H1 (cell line): ENCODE data around the gene C1QL1. TPM values are rescaled to one million over a fixed set of nuclear protein-coding genes. Genes with fewer than 3 reads are reported as not detected.
A peak's percentile ranks its signal among the peaks of the same experiment; 100 is the strongest.

Experiments used
- CTCF ChIA-PET: fragments of 300-600 bp; sonication (Branson Sonifier 250); formaldehyde crosslinking; loops from one replicate; lab custom pipeline; 2021; ENCODE audit not compliant: partially characterized antibody; lab: Charles Lee
- POLR2A ChIA-PET: fragments of 300-600 bp; sonication (Branson Sonifier 250); formaldehyde crosslinking; loops from one replicate; lab custom pipeline; 2021; ENCODE audit warnings: inconsistent platforms; ENCODE audit not compliant: partially characterized antibody; lab: Charles Lee
- DNase-seq, 2 experiments: peaks; one replicate each; pipeline versions ENCODE4 v3.0.0 to v3.0.0-alpha.2; 2010 to 2022; ENCODE audit warnings: low spot score in 2 of 2, low read depth in 1 of 2, mixed read lengths in 1 of 2
- FAIRE-seq: peaks from 2 replicates; lab custom pipeline; 2011; peaks lifted over from hg19 to GRCh38; lab: Jason Lieb, UNC
- H2AFZ ChIP-seq: 2 replicates; pipeline ENCODE4 v1.8.1; 2012; ENCODE audit warnings: low read length, inconsistent platforms
- H2AK5ac ChIP-seq: 2 replicates; pipeline ENCODE4 v1.6.1; 2013; ENCODE audit warnings: low read depth, low read length
- H2BK120ac ChIP-seq: replicated peaks from 2 replicates; pipeline ENCODE3; 2013; ENCODE audit warnings: low read depth, low read length, inconsistent platforms
- H2BK12ac ChIP-seq: 2 replicates; pipeline ENCODE4 v1.6.1; 2013; ENCODE audit warnings: low read depth, low read length
- H2BK15ac ChIP-seq: 2 replicates; pipeline ENCODE4 v1.6.1; 2013; ENCODE audit warnings: low read length
- H2BK20ac ChIP-seq: 2 replicates; pipeline ENCODE4 v1.6.1; 2013; ENCODE audit warnings: low read length
- H2BK5ac ChIP-seq: 2 replicates; pipeline ENCODE4 v1.6.1; 2013; ENCODE audit warnings: low read depth, low read length
- H3K14ac ChIP-seq: 2 replicates; pipeline ENCODE4 v1.6.1; 2013; ENCODE audit warnings: inconsistent platforms; ENCODE audit not compliant: insufficient read length
- H3K18ac ChIP-seq: 2 replicates; pipeline ENCODE4 v1.6.1; 2013; ENCODE audit warnings: low read length; ENCODE audit errors: extremely low read depth
- H3K23ac ChIP-seq: 2 replicates; pipeline ENCODE4 v1.6.1; 2013; ENCODE audit warnings: inconsistent platforms; ENCODE audit not compliant: insufficient read length
- H3K23me2 ChIP-seq: 2 replicates; pipeline ENCODE4 v1.6.1; 2013; ENCODE audit warnings: low read depth, low read length
- H3K27ac ChIP-seq: 2 replicates; pipeline ENCODE4 v1.6.1; 2011; ENCODE audit warnings: low read depth, low read length, inconsistent platforms
- H3K27me3 ChIP-seq, 4 experiments: replicated peaks in 1 of 4; 1 replicate in 1 of 4; 2 replicates in 3 of 4; pipeline versions ENCODE4 v1.6.1 to v1.8.1; 2011 to 2013; ENCODE audit warnings: low read length in 3 of 4, mild to moderate bottlenecking in 3 of 4, inconsistent platforms in 2 of 4, mixed read lengths in 2 of 4, moderate library complexity in 1 of 4; ENCODE audit not compliant: control insufficient read depth in 3 of 4, insufficient read depth in 3 of 4; ENCODE audit errors: extremely low read depth in 1 of 4
- H3K36me3 ChIP-seq, 4 experiments: 2 replicates each; pipeline versions ENCODE4 v1.6.1 to v1.8.1; 2011 to 2013; ENCODE audit warnings: mild to moderate bottlenecking in 4 of 4, low read length in 3 of 4, moderate library complexity in 2 of 4, control low read depth in 1 of 4, inconsistent platforms in 1 of 4; ENCODE audit not compliant: insufficient read depth in 4 of 4, control insufficient read depth in 2 of 4
- H3K4ac ChIP-seq: replicated peaks from 2 replicates; pipeline ENCODE3; 2013; ENCODE audit warnings: low read length, low read depth, mixed read lengths, inconsistent platforms; ENCODE audit not compliant: insufficient read length
- H3K4me1 ChIP-seq, 4 experiments: replicated peaks in 1 of 4; 1 replicate in 1 of 4; 2 replicates in 3 of 4; pipeline versions ENCODE4 v1.6.1 to v1.8.1; 2011 to 2013; ENCODE audit warnings: low read length in 3 of 4, inconsistent platforms in 2 of 4, mixed read lengths in 1 of 4; ENCODE audit not compliant: insufficient read depth in 4 of 4, control insufficient read depth in 3 of 4
- H3K4me2 ChIP-seq, 2 experiments: 2 replicates each; pipeline versions ENCODE4 v1.6.1 to v1.8.1; 2011 to 2013; ENCODE audit warnings: low read depth in 2 of 2, low read length in 2 of 2, control low read depth in 1 of 2, inconsistent platforms in 1 of 2, mild to moderate bottlenecking in 1 of 2; ENCODE audit not compliant: insufficient read depth in 1 of 2
- H3K4me3 ChIP-seq, 4 experiments: fragments of 200-600, 300-600 bp in 1 of 4; sonication (generic), shearing (Covaris generic), sonication (Bioruptor Twin) in 1 of 4; 2 replicates each; pipeline versions ENCODE4 v1.5.1 to v1.8.1; 2011 to 2016; ENCODE audit warnings: low read length in 4 of 4, low read depth in 3 of 4, control low read depth in 2 of 4, inconsistent platforms in 2 of 4, mild to moderate bottlenecking in 2 of 4, mixed read lengths in 1 of 4, moderate library complexity in 1 of 4; ENCODE audit not compliant: insufficient read depth in 2 of 4; ENCODE audit errors: extremely low read depth in 1 of 4
- H3K56ac ChIP-seq: replicated peaks from 2 replicates; pipeline ENCODE3; 2013; ENCODE audit warnings: low read depth, mild to moderate bottlenecking, mixed read lengths, low read length, inconsistent platforms; ENCODE audit not compliant: insufficient read length
- H3K79me1 ChIP-seq: 2 replicates; pipeline ENCODE4 v1.6.1; 2013; ENCODE audit warnings: low read depth, low read length, control low read depth
- H3K79me2 ChIP-seq, 2 experiments: 2 replicates each; pipeline versions ENCODE4 v1.6.1 to v1.8.1; 2012 to 2013; ENCODE audit warnings: low read length in 2 of 2, mild to moderate bottlenecking in 2 of 2, inconsistent platforms in 1 of 2; ENCODE audit not compliant: insufficient read depth in 2 of 2, control insufficient read depth in 1 of 2
- H3K9ac ChIP-seq, 4 experiments: replicated peaks in 1 of 4; 1 replicate in 1 of 4; 2 replicates in 3 of 4; pipeline versions ENCODE4 v1.6.1 to v1.8.1; 2011 to 2013; ENCODE audit warnings: low read depth in 3 of 4, low read length in 3 of 4, control low read depth in 2 of 4, mild to moderate bottlenecking in 2 of 4, moderate library complexity in 2 of 4, inconsistent platforms in 1 of 4; ENCODE audit errors: extremely low read depth in 1 of 4
- H3K9me3 ChIP-seq, 2 experiments: 2 replicates each; pipeline versions ENCODE4 v1.6.1 to v1.8.1; 2012 to 2013; ENCODE audit warnings: mild to moderate bottlenecking in 2 of 2, moderate library complexity in 2 of 2, control low read depth in 1 of 2, inconsistent platforms in 1 of 2, low read depth in 1 of 2, low read length in 1 of 2, mixed read lengths in 1 of 2; ENCODE audit not compliant: insufficient read depth in 2 of 2
- H4K20me1 ChIP-seq, 2 experiments: replicated peaks in 1 of 2; 2 replicates each; pipeline versions ENCODE3 to v1.8.1; 2011 to 2013; ENCODE audit warnings: inconsistent platforms in 2 of 2, low read length in 2 of 2, mild to moderate bottlenecking in 1 of 2; ENCODE audit not compliant: insufficient read depth in 2 of 2, control insufficient read depth in 1 of 2
- H4K5ac ChIP-seq: 2 replicates; pipeline ENCODE4 v1.6.1; 2013; ENCODE audit warnings: low read length, low read depth, mixed read lengths, inconsistent platforms; ENCODE audit not compliant: insufficient read length
- H4K8ac ChIP-seq: 2 replicates; pipeline ENCODE4 v1.8.0; 2013; ENCODE audit warnings: mild to moderate bottlenecking, moderate library complexity, low read length, inconsistent platforms; ENCODE audit not compliant: insufficient read depth; ENCODE audit errors: extremely low read depth
- H4K91ac ChIP-seq: replicated peaks from 2 replicates; pipeline ENCODE3; 2013; ENCODE audit warnings: low read length, mixed read lengths, inconsistent platforms; ENCODE audit not compliant: insufficient read length
- CHD2 ChIP-seq: IDR thresholded peaks from 2 replicates; pipeline ENCODE4 v1.6.1; 2012; ENCODE audit warnings: low read length, improper control_type of control experiment
- POLR2AphosphoS5 ChIP-seq: IDR thresholded peaks from 2 replicates; pipeline ENCODE4 v1.6.1; 2011; ENCODE audit warnings: low read depth, low read length
- POU5F1 ChIP-seq: IDR thresholded peaks from 2 replicates; pipeline ENCODE4 v1.6.1; 2011; ENCODE audit warnings: low read depth, mild to moderate bottlenecking, low read length, moderate library complexity
- RBBP5 ChIP-seq: IDR thresholded peaks from 2 replicates; pipeline ENCODE4 v1.7.1; 2012; ENCODE audit warnings: low read depth, mild to moderate bottlenecking, inconsistent platforms, low read length, moderate library complexity, borderline replicate concordance
- RNF2 ChIP-seq: fragments of 200-900, 300-1000 bp; sonication (generic); IDR thresholded peaks from 2 replicates; pipeline ENCODE4 v1.7.1; 2016; ENCODE audit warnings: borderline replicate concordance, low read depth, mild to moderate bottlenecking, antibody characterized with exemption, low read length; ENCODE audit not compliant: poor library complexity, severe bottlenecking; ENCODE audit errors: missing control alignments
- SP2 ChIP-seq: IDR thresholded peaks from 2 replicates; pipeline ENCODE4 v1.6.1; 2012; ENCODE audit warnings: mild to moderate bottlenecking, low read length, inconsistent platforms
- SRF ChIP-seq: IDR thresholded peaks from 2 replicates; pipeline ENCODE4 v1.6.1; 2011; ENCODE audit warnings: mild to moderate bottlenecking, low read depth, low read length, moderate library complexity
- TAF1 ChIP-seq: IDR thresholded peaks from 2 replicates; pipeline ENCODE4 v1.6.1; 2011; ENCODE audit warnings: mild to moderate bottlenecking, low read depth, low read length
- WGBS, 2 experiments: shearing (Covaris generic) in 1 of 2; methylation state at CpG; one replicate each; pipeline versions ENCODE4 v1.1.6 to v1.1.7; 2013 to 2015; ENCODE audit warnings: low lambda C conversion rate in 2 of 2, mixed read lengths in 2 of 2, inconsistent platforms in 1 of 2, low coverage in 1 of 2, missing lambda C conversion rate in 1 of 2; ENCODE audit not compliant: insufficient replicate concordance in 2 of 2, insufficient coverage in 1 of 2, insufficient read length in 1 of 2; ENCODE audit errors: extremely low coverage in 1 of 2, missing lambda C conversion rate in 1 of 2; 5-methylcytosine and 5-hydroxymethylcytosine counted together
- polyA plus RNA-seq, 7 experiments: library from polyadenylated mRNA; depleted of rRNA in 3 of 7; stranded (reverse) in 5 of 7; unstranded in 2 of 7; fragments of >200 nt in 5 of 7; fragments of 200-250 nt in 2 of 7; gene quantifications; 1 replicate in 5 of 7; 2 replicates in 1 of 7; 4 replicates in 1 of 7; pipeline versions ENCODE4 v1.2.1 to v1.2.3, GENCODE V29; 2011 to 2013; ENCODE audit warnings: missing spikeins in 2 of 7, mixed read lengths in 2 of 7
- total RNA-seq: library from RNA; stranded (reverse); fragmentation: NEBNext Ultra II Directional; extraction: Animal tissue kit (Norgen Biotek cat#: 25700); gene quantifications from 2 replicates; pipeline ENCODE4 v1.2.1, GENCODE V29; 2021

The C1QL1 gene
- total and polyA plus RNA-seq, 2 of the 8 experiments (the other 6 are each of a cell fraction or from before 2014, with no cell fraction given): 7.6 to 10.5 TPM

GRCh38 chr17:44982113-44982702 lies 14.1 kb upstream of the C1QL1 start:
- TF ChIP-seq POLR2AphosphoS5: no peak
- TF ChIP-seq CHD2: no peak
- TF ChIP-seq RBBP5: no peak
- TF ChIP-seq SP2: no peak
- no peak for TF ChIP-seq RNF2
- TF ChIP-seq TAF1: no peak
- TF ChIP-seq SRF: no peak
- no peak for TF ChIP-seq POU5F1
- H2BK15ac ChIP-seq: no peak overlapping the region
- 95% methylated on average over 3 of the region's 3 CpGs; no CpG with 5 or more reads in 1 of the 2 experiments for WGBS, 2 experiments
- H3K23me2 ChIP-seq: peaks cover 13% of the 10 kb centered on the region; the same call in 1 of the 2 replicates
- peaks cover 0 to 8% (median 4%) of the 10 kb centered on the region in 4 experiments; a peak in 4 of 7 replicates for H3K27me3 ChIP-seq
- no peak overlapping the region for H2BK120ac ChIP-seq
- H3K56ac ChIP-seq: peak overlapping the region; percentile 95
- no peaks in the 10 kb centered on the region for H3K9me3 ChIP-seq
- no peaks in the 10 kb centered on the region for H4K20me1 ChIP-seq
- no peak overlapping the region for H2AK5ac ChIP-seq
- ChIA-PET CTCF (interaction anchor here (1.3 kb wide), 1 partner anchor 40 kb away, joined by 3 read pairs; no protein-coding TSS in a partner anchor), POLR2A (interaction anchor here (0.7 kb wide), 1 partner anchor 759 kb away, joined by 3 read pairs; no protein-coding TSS in a partner anchor)
- no peak for FAIRE-seq
- no peaks in the 10 kb centered on the region for H3K79me1 ChIP-seq
- no peak overlapping the region for H3K4ac ChIP-seq
- H4K8ac ChIP-seq: no peak overlapping the region
- no peak overlapping the region for H3K18ac ChIP-seq
- peak overlapping the region; percentile 19 for H4K91ac ChIP-seq
- no peak overlapping the region for H2BK5ac ChIP-seq
- H3K4me3 ChIP-seq: no peak overlapping the region
- no peak overlapping the region for H2BK12ac ChIP-seq
- H3K9ac ChIP-seq: no peak overlapping the region
- peaks cover 0 to 13% (median 8%) of the 10 kb centered on the region in 4 experiments; a peak in 6 of 7 replicates for H3K4me1 ChIP-seq
- no peak overlapping the region for H2AFZ ChIP-seq
- H2BK20ac ChIP-seq: no peak overlapping the region
- no peaks in the 10 kb centered on the region for H3K36me3 ChIP-seq
- no peak overlapping the region for H3K27ac ChIP-seq
- H3K79me2 ChIP-seq: no peaks in the 10 kb centered on the region
- H3K4me2 ChIP-seq: no peak overlapping the region
- no peak for DNase-seq
- no peak overlapping the region for H3K23ac ChIP-seq
- no peak overlapping the region for H4K5ac ChIP-seq
- H3K14ac ChIP-seq: no peak overlapping the region
